CD8-positive, alpha-beta memory T cell (primary cell): ENCODE measurements around the gene NOS2. TPM values are rescaled to one million over a fixed set of nuclear protein-coding genes. Genes with fewer than 3 reads are reported as not detected.
A peak's percentile ranks its signal among the peaks of the same experiment; 100 is the strongest.
"Not testable (repeated sequence)": the region's sequence is repeated elsewhere in the genome, so short reads cannot be mapped to it uniquely, and the experiment has no call there.

Experiments used
- CTCF ChIA-PET: fragments of 350-600 bp; sonication (Branson Sonifier 250); formaldehyde crosslinking; loops from one replicate; lab custom pipeline; 2021; ENCODE audit warnings: antibody characterized with exemption; lab: Charles Lee
- POLR2A ChIA-PET: fragments of 350-600 bp; sonication (Branson Sonifier 250); formaldehyde crosslinking; loops from one replicate; lab custom pipeline; 2021; ENCODE audit warnings: antibody characterized with exemption; lab: Charles Lee
- DNase-seq, 5 donors: peaks; one replicate each; pipeline versions ENCODE4 v3.0.0 to v3.0.0-alpha.2; 2020 to 2022; ENCODE audit warnings: mixed read lengths in 1 of 5
- H3K27ac ChIP-seq: one replicate; pipeline ENCODE4 v1.7.0; 2013; ENCODE audit warnings: low read depth, mild to moderate bottlenecking, low read length, moderate library complexity
- H3K27me3 ChIP-seq: 2 replicates; pipeline ENCODE4 v1.7.0; 2013; ENCODE audit warnings: low read length, mild to moderate bottlenecking; ENCODE audit not compliant: insufficient read depth, poor library complexity, severe bottlenecking
- H3K36me3 ChIP-seq: 2 replicates; pipeline ENCODE4 v1.7.0; 2013; ENCODE audit warnings: mild to moderate bottlenecking, low read length, moderate library complexity; ENCODE audit not compliant: insufficient read depth
- H3K4me1 ChIP-seq: 2 replicates; pipeline ENCODE4 v1.7.0; 2013; ENCODE audit warnings: mild to moderate bottlenecking, low read length, moderate library complexity; ENCODE audit not compliant: insufficient read depth
- H3K4me3 ChIP-seq: 2 replicates; pipeline ENCODE4 v1.7.0; 2013; ENCODE audit warnings: mild to moderate bottlenecking, low read length
- H3K9me3 ChIP-seq: 2 replicates; pipeline ENCODE4 v1.7.0; 2013; ENCODE audit warnings: mild to moderate bottlenecking, low read length
- H3K27ac Mint-ChIP-seq, 8 donors: one replicate each; pipeline ENCODE4 v1.8.0; 2020 to 2021; ENCODE audit warnings: mixed read lengths in 8 of 8, mild to moderate bottlenecking in 6 of 8, inconsistent platforms in 3 of 8, moderate library complexity in 3 of 8
- H3K27me3 Mint-ChIP-seq, 2 donors: one replicate each; pipeline ENCODE4 v1.8.0; 2020 to 2021; ENCODE audit warnings: mixed read lengths in 2 of 2, mild to moderate bottlenecking in 1 of 2, moderate library complexity in 1 of 2
- H3K36me3 Mint-ChIP-seq, 3 donors: one replicate each; pipeline ENCODE4 v1.8.0; 2020 to 2021; ENCODE audit warnings: mixed read lengths in 3 of 3, inconsistent platforms in 1 of 3, mild to moderate bottlenecking in 1 of 3
- H3K4me1 Mint-ChIP-seq, 3 donors: one replicate each; pipeline ENCODE4 v1.8.0; 2020 to 2021; ENCODE audit warnings: mixed read lengths in 3 of 3, inconsistent platforms in 1 of 3, mild to moderate bottlenecking in 1 of 3
- H3K4me3 Mint-ChIP-seq, 7 donors: one replicate each; pipeline ENCODE4 v1.8.0; 2020 to 2021; ENCODE audit warnings: mixed read lengths in 7 of 7, mild to moderate bottlenecking in 6 of 7, moderate library complexity in 4 of 7, inconsistent platforms in 2 of 7
- H3K9me3 Mint-ChIP-seq, 5 donors: one replicate each; pipeline ENCODE4 v1.8.0; 2020 to 2022; ENCODE audit warnings: mixed read lengths in 5 of 5, mild to moderate bottlenecking in 3 of 5, moderate library complexity in 2 of 5, inconsistent platforms in 1 of 5
- polyA plus RNA-seq: library from polyadenylated mRNA; unstranded; fragments of 300-500 nt; fragmentation: Illumina TruSeq; gene quantifications from one replicate; pipeline ENCODE4 v1.2.3, GENCODE V29; 2021
- total RNA-seq, 2 experiments: library from RNA; stranded (reverse); gene quantifications; one replicate each; pipeline ENCODE4 v1.2.3, GENCODE V29; 2021

The NOS2 gene
- total RNA-seq = under 1 TPM in 1 of 2 experiments, not detected in 1; 0.07 TPM
- polyA plus RNA-seq = not detected

- Histone ChIP-seq H3K4me1 (peaks cover 4% of the 10 kb centered on the region), H3K4me3 (no peak within 1 kb of the TSS), H3K9me3 (no peaks in the 10 kb centered on the region), H3K36me3 (no peaks in the 10 kb centered on the region), H3K27me3 (no peaks in the 10 kb centered on the region), H3K27ac (no peak within 1 kb of the TSS)
- H3K9me3 Mint-ChIP-seq = no peaks in the 10 kb centered on the region
- ChIA-PET CTCF (interaction anchor here (0.9 to 5.1 kb wide), 5 partner anchors 9 to 93 kb away, joined by 3 to 29 read pairs (median 3); partner anchors contain the start of gene LYRM9), POLR2A (no interaction called here)
- peaks cover 4% of the 10 kb centered on the region in 3 donors for H3K4me1 Mint-ChIP-seq
- no peak for DNase-seq
- H3K27ac Mint-ChIP-seq = peak within 1 kb of the TSS in 1 of 8 donors; percentile 79
- peaks cover 22 to 32% of the 10 kb centered on the region in 2 donors for H3K27me3 Mint-ChIP-seq
- no peaks in the 10 kb centered on the region for H3K36me3 Mint-ChIP-seq
- no peak within 1 kb of the TSS for H3K4me3 Mint-ChIP-seq
Measured at GRCh38 chr17:27800522-27800921, at the start of gene NOS2. Gene NOS2 (minus strand): TSS chr17:27800529. CDS start chr17:27798809, 1,720 bp downstream.

- POLR2A ChIA-PET = no interaction called here
- H3K4me3 Mint-ChIP-seq = no peak overlapping the region
- no peak for DNase-seq
- peaks cover 5% of the 10 kb centered on the region for H3K4me1 ChIP-seq
- H3K27ac ChIP-seq = no peak overlapping the region
- CTCF ChIA-PET = interaction anchor here (2.4 kb wide), 1 partner anchor 44 kb away, joined by 8 read pairs; no protein-coding TSS in a partner anchor
- H3K9me3 Mint-ChIP-seq = no peaks in the 10 kb centered on the region
- peaks cover 26 to 30% (median 29%) of the 10 kb centered on the region in 3 donors for H3K4me1 Mint-ChIP-seq
- H3K9me3 ChIP-seq = no peaks in the 10 kb centered on the region
- H3K36me3 ChIP-seq = no peaks in the 10 kb centered on the region
- no peak overlapping the region for H3K4me3 ChIP-seq
- H3K27me3 Mint-ChIP-seq = peaks cover 3 to 5% of the 10 kb centered on the region in 2 donors
- H3K36me3 Mint-ChIP-seq = no peaks in the 10 kb centered on the region
- H3K27ac Mint-ChIP-seq = no peak overlapping the region
- no peaks in the 10 kb centered on the region for H3K27me3 ChIP-seq
Measured at GRCh38 chr17:27849474-27850185, 49.3 kb upstream of the NOS2 start.

GRCh38 chr17:27848931-27849330 lies 48.6 kb upstream of the NOS2 start:
- Mint-ChIP-seq H3K9me3 (no peaks in the 10 kb centered on the region), H3K36me3 (no peaks in the 10 kb centered on the region), H3K27ac (no peak overlapping the region), H3K4me3 (peak overlapping the region in 1 of 7 donors; percentile 6), H3K4me1 (peaks cover 26 to 30% (median 29%) of the 10 kb centered on the region in 3 donors), H3K27me3 (peaks cover 3 to 5% of the 10 kb centered on the region in 2 donors)
- ChIA-PET POLR2A (no interaction called here), CTCF (interaction anchor here (2.4 kb wide), 1 partner anchor 43 kb away, joined by 8 read pairs; no protein-coding TSS in a partner anchor)
- DNase-seq = no peak
- Histone ChIP-seq H3K4me3 (no peak overlapping the region), H3K9me3 (no peaks in the 10 kb centered on the region), H3K27ac (no peak overlapping the region), H3K4me1 (peaks cover 5% of the 10 kb centered on the region), H3K27me3 (no peaks in the 10 kb centered on the region), H3K36me3 (no peaks in the 10 kb centered on the region)

DNA sequence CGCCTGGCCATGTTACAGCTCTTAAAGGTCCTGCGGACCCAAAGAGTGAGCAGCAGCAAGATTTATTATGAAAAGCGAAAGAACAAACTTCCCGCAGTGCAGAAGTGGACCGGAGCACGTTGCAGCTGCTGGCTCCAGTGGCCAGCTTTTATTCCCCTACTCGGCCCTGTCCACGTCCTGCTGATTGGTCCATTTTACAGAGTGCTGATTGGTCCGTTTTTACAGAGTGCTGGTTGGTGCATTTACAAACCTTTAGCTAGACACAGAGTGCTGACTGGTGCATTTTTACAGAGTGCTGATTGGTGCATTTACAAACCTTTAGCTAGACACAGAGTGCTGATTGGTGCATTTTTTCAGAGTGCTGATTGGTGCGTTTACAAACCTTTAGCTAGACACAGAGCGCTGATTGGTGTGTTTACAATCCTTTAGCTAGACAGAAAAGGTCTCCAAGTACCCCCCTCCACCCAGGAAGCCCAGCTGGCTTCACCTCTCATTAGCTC lies 46.5 kb upstream of the NOS2 start:
- H3K27me3 Mint-ChIP-seq, H3K36me3 ChIP-seq, H3K36me3 Mint-ChIP-seq, H3K27me3 ChIP-seq, H3K9me3 ChIP-seq, H3K9me3 Mint-ChIP-seq, H3K4me3 ChIP-seq, H3K4me1 ChIP-seq, DNase-seq, H3K27ac ChIP-seq: not testable (repeated sequence)
- H3K4me1 Mint-ChIP-seq = peaks cover 26 to 30% (median 29%) of the 10 kb centered on the region in 3 donors
- CTCF ChIA-PET = interaction anchor here (0.8 to 3.0 kb wide), 7 partner anchors 28 to 46 kb away, joined by 3 to 13 read pairs (median 4); partner anchors contain the start of gene NOS2
- peak overlapping the region; percentile 84 to 95 (median 90) for H3K27ac Mint-ChIP-seq
- peak overlapping the region; percentile 61 to 85 (median 82) for H3K4me3 Mint-ChIP-seq
- POLR2A ChIA-PET = interaction anchor here (0.7 to 1.0 kb wide), 3 partner anchors 38 to 46 kb away, joined by 3 to 12 read pairs (median 4); partner anchors contain the start of gene LYRM9

DNA sequence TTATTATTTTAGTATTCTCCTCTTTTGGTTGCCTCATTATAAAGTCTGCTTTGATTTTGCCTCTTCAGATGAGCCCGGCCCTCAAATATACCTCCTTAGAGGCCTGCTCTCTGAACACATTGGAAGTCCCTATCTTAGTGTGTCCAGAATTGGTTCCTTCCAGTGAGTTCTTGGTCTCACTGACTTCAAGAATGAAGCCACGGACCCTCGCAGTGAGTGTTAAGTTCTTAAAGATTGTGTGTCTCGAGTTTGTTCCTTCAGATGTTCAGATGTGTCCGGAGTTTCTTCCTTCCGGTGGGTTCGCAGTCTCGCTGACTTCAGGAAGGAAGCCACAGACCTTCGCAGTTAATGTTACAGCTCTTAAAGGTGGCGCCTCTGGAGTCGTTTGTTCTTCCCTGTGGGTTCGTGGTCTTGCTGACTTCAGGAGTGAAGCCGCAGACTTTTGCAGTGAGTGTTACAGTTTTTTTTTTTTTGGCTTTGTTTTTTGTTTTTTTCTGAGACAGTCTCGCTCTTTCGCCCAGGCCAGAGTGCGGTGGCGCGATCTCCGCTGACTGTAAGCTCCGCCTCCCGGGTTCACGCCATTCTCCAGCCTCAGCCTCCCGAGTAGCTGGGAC lies 45.8 kb upstream of the NOS2 start:
- no peaks in the 10 kb centered on the region for H3K27me3 ChIP-seq
- POLR2A ChIA-PET = interaction anchor here (0.7 to 1.0 kb wide), 6 partner anchors 33 to 47 kb away, joined by 3 to 12 read pairs (median 4); partner anchors contain the start of gene LYRM9
- Mint-ChIP-seq H3K27ac (peak overlapping the region; percentile 84 to 95 (median 90)), H3K4me1 (peaks cover 26 to 30% (median 29%) of the 10 kb centered on the region in 3 donors), H3K36me3 (no peaks in the 10 kb centered on the region), H3K4me3 (peak overlapping the region; percentile 61 to 85 (median 82)), H3K9me3 (no peaks in the 10 kb centered on the region), H3K27me3 (peaks cover 0 to 3% of the 10 kb centered on the region in 2 donors)
- DNase-seq = peak in 4 of 5 donors; percentile 26 to 61 (median 52)
- no peaks in the 10 kb centered on the region for H3K36me3 ChIP-seq
- peaks cover 5% of the 10 kb centered on the region for H3K4me1 ChIP-seq
- no peaks in the 10 kb centered on the region for H3K9me3 ChIP-seq
- CTCF ChIA-PET = interaction anchor here (0.8 to 3.0 kb wide), 5 partner anchors 27 to 46 kb away, joined by 3 to 13 read pairs (median 4); partner anchors contain the start of gene NOS2
- H3K27ac ChIP-seq = no peak overlapping the region
- no peak overlapping the region for H3K4me3 ChIP-seq

DNA sequence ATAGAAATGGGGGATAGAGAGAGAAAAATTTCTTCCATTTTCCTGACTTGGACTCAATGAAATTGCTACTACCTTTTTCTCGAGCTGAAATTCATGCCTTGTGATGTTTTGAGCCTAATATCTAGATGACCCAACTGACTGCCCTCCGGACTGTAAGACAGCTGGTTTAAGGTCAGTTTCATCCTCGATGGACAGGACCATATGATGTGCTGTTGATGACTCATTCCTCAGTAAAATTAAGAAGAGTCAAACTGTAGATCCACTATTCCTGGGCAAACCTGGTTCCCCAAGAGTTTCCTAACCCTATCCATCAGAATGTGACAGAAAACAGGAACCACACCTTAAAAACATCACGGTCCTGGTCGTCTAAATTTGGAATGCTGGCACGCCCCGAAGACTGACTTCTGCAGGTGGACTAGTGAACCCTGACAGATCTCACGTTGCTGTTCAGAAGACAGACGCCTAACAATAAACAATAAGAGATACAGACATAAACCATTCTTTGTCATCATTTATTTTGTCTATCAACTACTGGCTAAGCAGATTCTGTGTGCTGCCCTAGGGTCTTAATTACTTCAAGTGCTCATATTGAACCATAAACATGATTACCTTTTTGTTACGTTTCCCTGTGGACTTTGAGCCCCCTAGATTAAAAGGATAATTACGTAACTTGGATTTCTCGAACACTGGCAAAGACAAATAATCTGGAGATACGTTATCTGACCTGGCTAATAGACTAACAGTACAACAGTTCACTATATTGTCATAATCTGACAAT lies 45.1 kb upstream of the NOS2 start:
- peak overlapping the region; percentile 84 to 95 (median 88) for H3K27ac Mint-ChIP-seq
- no peak overlapping the region for H3K27ac ChIP-seq
- ChIA-PET POLR2A (interaction anchor here (0.7 kb wide), 3 partner anchors 34 to 40 kb away, joined by 3 to 4 read pairs (median 3); no protein-coding TSS in a partner anchor), CTCF (interaction anchor here (1.2 to 3.0 kb wide), 2 partner anchors 38 to 40 kb away, joined by 3 to 13 read pairs; no protein-coding TSS in a partner anchor)
- no peaks in the 10 kb centered on the region for H3K9me3 Mint-ChIP-seq
- H3K36me3 ChIP-seq = no peaks in the 10 kb centered on the region
- H3K27me3 Mint-ChIP-seq = peaks cover 0 to 3% of the 10 kb centered on the region in 2 donors
- H3K27me3 ChIP-seq = no peaks in the 10 kb centered on the region
- H3K36me3 Mint-ChIP-seq = no peaks in the 10 kb centered on the region
- no peak overlapping the region for H3K4me3 ChIP-seq
- H3K4me3 Mint-ChIP-seq = peak overlapping the region in 4 of 7 donors; percentile 78 to 85 (median 81)
- H3K9me3 ChIP-seq = no peaks in the 10 kb centered on the region
- H3K4me1 Mint-ChIP-seq = peaks cover 26 to 30% (median 29%) of the 10 kb centered on the region in 3 donors
- H3K4me1 ChIP-seq = peaks cover 5% of the 10 kb centered on the region
- no peak for DNase-seq

DNA sequence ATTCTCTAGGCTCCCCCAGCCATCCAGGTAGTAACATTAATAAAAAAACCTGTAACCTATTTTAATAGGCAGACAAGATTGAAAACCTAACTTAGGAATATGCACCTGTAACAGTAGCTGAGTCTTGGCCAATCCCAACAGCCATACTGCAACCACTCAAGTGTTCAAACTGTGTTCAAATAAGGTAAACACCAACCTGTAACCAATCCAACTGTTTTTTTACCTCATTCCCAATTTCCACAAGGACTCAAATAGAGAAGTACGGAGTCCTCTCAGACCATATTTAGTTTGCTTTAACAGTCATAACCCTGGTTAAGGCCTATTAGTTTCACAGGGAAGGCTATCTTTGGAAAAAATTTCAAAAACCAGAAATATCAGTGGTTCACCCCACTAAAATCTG lies 40.4 kb upstream of the NOS2 start:
- H3K27ac Mint-ChIP-seq = no peak overlapping the region
- no peaks in the 10 kb centered on the region for H3K27me3 ChIP-seq
- no peak overlapping the region for H3K27ac ChIP-seq
- no peak overlapping the region for H3K4me3 Mint-ChIP-seq
- no peak overlapping the region for H3K4me3 ChIP-seq
- H3K9me3 ChIP-seq = no peaks in the 10 kb centered on the region
- no peaks in the 10 kb centered on the region for H3K36me3 ChIP-seq
- no peaks in the 10 kb centered on the region for H3K9me3 Mint-ChIP-seq
- no peaks in the 10 kb centered on the region for H3K36me3 Mint-ChIP-seq
- POLR2A ChIA-PET = no interaction called here
- H3K27me3 Mint-ChIP-seq = no peaks in the 10 kb centered on the region
- H3K4me1 Mint-ChIP-seq = peaks cover 6 to 7% (median 7%) of the 10 kb centered on the region in 3 donors
- CTCF ChIA-PET = no interaction called here
- no peak for DNase-seq
- H3K4me1 ChIP-seq = no peaks in the 10 kb centered on the region
